Stimulated activated CD4-positive, alpha-beta T cell treated with anti-CD3 and anti-CD28 coated beads, Interleukin-2, amount 100 ng/mL, for 24 hours (primary cell): ENCODE results near the gene SEMA6B.
A peak's percentile ranks its signal among the peaks of the same experiment; 100 is the strongest.

Experiments used
- DNase-seq, 2 donors: peaks; one replicate each; pipeline ENCODE4 v3.0.0-alpha.2; 2020

SEMA6B gene

GRCh38 chr19:4586691-4587090 lies 27.2 kb upstream of the SEMA6B start:
- no peak for DNase-seq

DNA sequence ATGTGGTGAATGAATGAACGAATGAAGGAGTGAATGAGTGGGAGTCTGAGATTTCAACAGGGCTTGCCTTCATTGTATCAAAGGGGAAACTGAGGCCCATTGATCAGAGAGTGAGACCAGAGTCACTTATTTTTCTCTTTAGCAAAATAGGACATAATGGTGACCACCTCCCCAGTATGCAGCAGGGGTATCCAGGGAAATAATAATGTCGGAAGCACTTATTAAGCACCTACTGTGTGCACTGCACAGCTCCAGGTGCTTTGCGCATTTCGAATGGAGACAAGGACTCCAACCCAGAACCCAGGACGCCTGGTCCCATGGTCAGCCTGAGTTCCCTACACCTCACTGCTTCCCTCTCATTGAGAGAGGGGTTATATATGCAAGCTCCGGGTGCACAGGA lies 26.8 kb upstream of the SEMA6B start:
- no peak for DNase-seq

DNA sequence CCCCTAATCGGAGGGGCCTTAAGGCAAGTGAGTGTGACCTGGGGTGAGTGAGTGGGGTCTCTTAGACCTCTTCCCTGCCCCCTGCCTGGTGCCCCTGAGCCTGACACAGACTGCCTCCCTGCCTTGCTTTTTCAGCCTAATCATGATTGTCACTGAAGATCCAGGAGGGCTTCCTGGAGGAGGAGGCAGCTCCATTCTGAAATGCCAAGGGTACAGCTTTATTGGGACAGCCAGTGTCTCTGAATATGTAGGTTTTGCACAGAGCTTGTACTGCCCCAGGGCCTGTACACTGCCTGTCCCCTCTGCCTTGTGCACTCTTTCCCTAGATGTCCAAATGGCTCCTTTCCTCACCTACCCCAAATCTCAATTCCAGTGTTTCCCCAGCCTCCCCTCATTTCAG lies 26.1 kb upstream of the SEMA6B start:
- DNase-seq = no peak

DNA sequence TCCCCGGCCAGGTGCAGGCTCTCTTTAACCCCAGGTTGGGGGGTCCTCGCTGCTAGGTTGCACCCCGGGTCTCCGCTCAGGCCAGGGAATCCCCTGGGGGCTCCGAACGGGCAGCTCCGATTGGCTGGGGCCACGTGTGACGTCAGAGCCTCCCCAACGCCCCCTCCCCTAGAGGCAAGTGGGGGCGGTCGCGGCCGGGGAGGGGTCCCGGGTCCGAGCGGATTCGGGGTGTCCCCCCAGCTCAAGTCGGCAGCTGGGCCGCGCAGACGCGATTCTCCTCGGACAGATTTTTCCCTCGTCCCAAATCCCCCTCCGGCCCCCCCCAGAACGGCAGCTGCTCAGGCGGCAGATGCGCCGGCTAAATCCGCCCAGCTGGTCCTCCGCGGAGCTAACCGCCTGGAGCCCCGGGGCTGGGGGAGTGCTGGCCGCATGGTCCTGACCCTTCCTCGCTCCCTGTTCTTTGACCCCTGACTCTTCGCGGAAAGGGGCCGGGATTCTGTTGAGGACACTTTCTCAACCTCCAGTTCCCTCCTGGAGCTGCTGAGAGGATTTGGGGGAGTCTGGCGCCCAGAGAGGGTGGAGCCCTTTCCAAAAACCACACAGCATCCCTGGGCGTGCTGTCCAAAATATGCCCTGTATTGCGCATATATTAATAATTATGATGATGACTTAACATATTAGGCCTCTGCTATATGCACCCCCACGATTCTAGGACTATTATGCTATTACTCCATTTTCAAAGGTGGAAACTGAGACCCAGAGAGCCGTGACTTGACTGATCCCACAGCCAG lies 25.4 kb upstream of the SEMA6B start:
- no peak for DNase-seq

DNA sequence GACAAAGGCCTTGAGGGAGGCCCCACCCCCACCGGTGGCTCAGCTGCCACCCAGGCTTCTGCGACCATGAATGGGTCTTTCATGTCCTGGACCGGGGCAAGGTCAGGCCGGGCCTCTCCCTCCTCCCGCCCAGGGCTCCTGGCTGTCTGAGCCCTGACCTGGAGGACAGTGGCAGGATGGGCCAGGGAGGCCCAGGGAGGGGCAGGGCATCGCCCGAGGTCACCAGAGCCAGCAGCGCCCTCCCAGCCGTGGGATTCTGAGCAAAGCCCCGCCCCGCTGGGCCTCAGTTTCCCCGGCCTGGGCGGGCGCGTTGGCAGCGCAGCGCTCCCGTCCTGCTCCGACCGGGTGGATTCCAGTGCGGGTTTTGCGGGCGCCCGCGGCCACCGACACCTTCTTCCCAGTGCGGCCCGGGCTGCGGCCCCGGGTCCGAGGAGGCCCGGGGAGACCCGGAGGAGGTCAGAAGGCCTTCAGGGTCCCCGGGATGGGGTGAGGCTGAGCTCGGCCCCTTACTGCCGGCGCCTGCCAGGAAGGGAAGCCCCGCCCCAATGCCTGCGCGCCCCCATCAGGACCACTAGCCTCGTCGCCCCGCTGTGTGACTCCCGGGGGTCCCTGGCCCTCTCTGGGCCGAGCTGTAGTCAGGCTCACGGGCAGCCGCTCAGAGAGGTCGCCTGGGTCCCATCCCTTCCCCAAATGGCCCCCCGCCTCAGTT lies 24.6 kb upstream of the SEMA6B start:
- peak; percentile 27 to 63 for DNase-seq

- no peak for DNase-seq
Observed at GRCh38 chr19:4582980-4583842, 23.7 kb upstream of the SEMA6B start.

DNA sequence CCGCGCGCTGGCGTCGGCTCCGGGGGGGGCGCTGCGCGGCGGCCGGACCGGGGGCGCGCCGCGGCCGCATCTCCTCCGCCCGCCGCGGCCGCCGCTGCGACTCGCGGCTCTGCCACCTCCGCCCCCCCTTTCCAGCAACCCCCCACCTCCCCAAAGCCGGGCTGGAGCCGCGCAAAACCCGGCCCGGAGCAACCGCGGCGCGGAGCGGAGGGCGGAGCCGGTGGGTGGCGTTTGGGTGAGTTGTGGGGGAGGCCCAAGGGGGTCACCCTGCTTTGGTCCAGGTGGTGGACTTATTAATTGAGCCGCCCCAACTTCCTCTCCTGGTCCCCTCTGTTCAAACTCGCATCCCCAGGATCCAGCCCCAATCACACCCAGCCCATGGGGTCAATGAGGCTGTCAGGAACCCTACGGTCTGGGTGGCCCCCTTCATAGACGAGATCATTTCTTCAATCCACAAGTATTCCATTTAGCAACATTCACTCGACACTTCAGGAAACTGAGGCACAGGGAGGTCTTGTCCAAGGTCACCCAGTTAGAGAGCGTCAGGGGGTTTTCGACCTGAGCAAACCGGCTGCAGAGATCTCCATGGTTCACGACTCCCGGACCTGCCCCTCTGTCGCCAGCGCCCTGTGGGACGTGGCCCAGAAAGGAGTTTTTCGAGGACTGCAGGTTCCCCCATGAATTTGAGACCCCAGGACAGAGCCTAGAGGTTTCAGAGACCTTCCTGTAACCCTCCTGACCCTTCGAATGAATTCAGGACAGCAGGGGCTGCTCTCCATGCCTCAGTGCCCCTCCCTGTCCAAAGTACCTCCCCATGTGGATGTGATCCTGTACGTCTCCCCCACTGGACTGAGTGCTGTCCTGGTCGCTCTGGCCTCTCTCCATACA lies 22.4 kb upstream of the SEMA6B start:
- peak in 1 of 2 donors; percentile 44 for DNase-seq

DNA sequence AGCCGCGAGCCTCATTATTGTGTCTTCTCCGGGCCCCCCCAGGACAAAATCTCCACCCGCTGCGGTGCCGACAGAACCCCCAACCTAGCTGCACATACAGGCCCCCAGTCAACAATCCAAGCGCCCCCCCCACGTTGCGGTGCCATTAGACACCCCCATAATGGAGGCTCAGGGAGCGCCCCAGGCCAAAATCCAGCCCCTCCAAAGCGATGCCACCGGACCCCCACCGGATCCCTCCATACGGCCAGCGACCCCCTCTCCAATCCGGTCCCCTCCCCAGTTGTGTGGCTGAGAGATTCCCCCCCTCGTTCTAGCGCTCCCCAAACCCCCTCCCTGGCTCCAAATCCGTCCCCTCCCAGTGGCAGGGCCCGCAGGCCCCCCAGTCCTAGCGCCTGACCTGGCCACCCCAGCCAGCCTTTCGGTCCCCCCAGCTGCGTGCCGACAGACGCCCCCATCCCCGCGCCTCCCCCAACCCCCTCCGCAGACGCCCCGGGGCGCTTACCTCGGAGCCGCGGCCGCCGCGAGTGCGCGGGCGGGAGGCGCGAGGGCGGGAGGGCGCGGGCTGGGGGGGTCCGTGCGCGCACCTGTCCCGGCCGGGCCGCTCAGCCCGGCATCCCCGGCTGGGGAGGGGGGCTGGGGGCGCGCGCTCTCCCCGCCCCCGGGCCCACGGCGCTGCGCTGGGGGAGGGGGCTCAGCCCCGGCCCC lies 21.6 kb upstream of the SEMA6B start:
- no peak for DNase-seq

- no peak for DNase-seq
Observed at GRCh38 chr19:4580021-4580901, 20.8 kb upstream of the SEMA6B start.

DNA sequence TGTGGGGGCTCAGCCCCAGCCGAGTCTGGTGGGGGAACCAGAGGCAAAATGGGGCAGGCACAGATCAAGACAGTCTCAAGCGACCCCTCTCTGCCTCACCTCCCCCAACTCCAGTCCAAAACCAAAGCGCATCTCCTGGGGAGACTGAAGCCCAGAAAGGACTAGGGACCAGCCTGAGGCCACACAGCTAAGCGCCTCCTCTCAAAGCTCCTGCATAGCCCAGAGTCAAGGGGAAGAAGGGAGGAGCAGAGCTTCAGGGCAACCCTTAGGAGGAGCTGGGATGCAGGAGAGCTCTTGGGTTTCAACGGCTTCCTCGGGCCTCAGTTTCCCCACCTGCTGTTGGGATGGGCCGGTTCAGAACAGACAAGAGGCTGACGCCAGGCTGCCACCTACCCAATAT lies 19.9 kb upstream of the SEMA6B start:
- no peak for DNase-seq

DNA sequence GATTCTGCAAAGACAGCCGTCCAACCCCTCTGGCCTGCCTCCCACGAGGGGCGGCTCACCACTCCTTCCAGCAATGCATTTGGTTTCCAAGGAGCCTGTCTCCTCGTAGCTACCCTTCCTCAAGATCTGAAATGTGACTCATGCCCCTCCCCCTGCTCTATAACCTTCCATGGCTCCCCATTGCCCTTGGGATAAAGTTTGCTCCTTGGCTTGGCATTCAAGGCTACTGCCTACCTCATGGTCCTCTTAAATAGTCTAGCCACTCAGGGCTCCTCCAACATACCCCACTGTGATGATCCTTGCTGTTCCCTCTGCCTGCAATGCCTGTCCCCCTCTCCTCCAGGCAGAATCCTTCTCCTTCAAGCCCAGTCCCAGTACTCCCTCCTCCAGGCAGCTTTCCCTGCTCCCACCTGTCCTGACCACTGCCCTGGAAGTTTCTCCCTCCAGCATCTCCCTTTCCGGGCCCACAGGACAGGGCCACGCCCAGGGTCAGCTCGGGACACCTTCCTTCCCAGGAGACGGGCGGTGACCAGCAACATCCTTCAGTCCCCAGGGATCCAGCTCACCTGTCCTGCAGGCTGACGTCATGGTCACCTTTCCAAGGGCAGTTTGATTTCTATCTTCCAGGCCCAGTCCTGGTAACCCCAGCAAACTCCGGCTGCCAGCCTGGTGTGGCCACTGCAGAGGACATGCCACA lies 19.2 kb upstream of the SEMA6B start:
- DNase-seq = no peak

- DNase-seq = no peak
Observed at GRCh38 chr19:4577020-4577782, 17.7 kb upstream of the SEMA6B start.

DNA sequence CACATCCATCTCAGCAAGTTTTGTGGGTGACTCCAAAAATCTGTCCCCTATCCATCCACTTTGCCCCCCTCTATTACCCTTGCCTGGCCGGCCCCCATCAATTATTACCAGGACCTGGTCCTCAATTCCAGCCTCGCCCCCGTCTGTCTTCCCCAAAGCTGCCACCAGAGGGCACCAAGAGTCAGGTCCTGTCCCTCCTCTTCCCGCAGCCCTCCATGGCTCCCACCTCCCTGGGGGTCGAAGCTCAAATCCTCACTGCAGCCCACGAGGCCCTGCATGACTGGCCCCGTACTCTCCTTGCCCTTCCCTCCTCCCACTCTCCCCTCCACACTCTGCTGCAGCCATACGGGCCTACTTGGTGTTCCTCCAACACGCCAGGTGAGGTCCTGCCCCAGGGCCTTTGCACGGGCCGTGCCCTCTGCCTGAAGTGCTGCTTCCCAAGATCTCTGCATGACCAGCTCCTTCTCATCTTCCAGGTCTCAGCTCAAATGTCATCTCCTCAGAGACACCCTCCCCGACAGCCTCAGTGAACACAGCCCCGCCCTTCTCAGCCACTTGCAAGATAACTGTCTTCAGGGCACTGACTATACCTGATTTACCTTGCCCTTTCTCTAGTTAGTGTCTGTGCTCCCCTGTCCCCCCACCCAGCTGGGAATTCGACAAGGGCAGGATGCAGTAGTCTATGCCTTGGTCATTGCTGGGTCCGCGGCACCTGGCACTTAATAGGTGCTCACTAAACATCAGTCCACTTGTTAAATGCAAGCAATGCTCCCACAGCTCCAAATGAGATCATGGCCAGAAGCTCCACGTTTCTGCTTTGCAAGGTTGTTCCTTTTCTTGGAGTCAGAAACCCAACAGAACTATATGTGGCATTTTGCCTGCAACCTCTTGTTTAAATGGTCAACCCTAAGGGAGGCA lies 16.8 kb upstream of the SEMA6B start:
- DNase-seq = peak; percentile 80 to 84

DNA sequence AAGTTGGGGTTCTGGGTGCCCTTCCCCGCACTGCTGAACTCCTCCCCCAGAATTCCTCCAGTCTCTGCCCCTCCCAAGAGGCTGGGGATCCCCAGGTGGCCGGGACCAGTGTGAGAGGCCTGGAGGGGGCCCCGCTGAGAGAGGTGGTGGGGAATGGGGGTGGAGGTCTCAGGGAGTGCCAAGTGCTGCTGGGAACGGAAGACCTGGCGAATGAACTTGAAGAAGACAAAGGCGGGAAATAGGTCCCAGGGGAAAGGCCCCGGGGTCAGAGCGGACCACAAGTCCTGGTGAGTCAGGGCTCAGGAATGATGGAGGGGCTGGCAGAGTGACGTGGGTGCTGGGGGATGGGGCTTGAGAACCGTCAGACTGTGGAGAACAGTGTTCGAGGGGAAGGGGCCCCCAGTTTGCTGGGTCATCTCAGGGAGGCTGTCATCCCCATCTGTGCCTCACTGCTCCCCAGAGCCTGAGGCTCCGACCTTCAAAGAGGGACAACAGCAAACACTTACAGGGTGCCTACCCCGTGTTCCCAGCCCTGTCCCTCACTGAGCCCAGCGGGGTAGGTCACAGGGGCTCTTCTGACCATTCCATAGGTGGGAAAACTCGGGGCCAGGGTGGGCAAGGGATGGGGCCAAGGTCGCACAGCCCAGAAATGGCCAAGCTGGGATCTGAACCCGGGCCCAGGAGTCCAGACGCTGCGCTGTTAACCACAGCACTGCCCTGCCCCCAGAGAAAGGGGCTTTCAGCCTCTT lies 16.0 kb upstream of the SEMA6B start:
- DNase-seq = no peak

DNA sequence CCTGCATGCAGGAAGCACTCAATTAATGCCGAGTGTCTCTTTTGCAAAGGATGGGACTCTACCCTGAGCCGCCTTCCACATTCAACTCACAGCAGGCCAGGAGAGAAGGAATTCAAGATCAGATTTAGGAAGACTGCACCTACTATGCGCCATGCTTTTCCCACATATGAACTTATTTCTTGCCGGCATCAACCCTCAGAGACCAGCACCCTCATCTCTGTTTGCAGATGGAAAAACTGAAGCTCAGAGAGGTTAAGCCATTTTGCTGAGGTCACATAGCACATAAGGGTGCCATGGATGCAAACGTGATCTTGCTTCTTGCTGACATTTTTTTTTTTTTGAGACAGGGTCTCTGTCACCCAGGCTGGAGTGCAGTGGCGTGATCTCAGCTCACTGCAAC lies 14.2 kb upstream of the SEMA6B start:
- no peak for DNase-seq

GRCh38 chr19:4571305-4571917 lies 11.9 kb upstream of the SEMA6B start:
- DNase-seq = no peak

DNA sequence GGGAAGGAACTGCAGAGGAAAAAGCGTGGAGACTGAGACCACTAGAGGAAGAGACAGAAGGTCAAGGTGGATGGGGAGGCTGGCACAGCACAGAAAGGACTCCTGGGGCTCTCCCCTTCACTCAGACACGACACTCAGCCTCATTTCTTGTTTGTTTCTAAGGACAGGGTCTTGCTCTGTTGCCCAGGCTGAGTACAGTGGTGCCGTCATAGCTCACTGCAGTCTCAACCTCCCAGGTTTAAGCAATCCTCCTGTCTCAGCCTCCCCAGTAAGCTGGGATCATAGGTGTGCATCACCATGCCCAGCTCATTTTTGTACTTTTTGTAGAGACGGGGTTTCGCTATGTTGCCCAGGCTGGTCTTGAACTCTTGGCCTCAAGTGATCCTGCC lies 11.4 kb upstream of the SEMA6B start:
- DNase-seq = no peak
